A549 (cell line): ENCODE measurements around the gene ADAMTS2.

Experiments
- EP300 ChIP-seq, 2 experiments: fragments of >200 bp; sonication (Bioruptor Twin); formaldehyde crosslinking; IDR thresholded peaks; 2 replicates in 1 of 2; 3 replicates in 1 of 2; pipeline ENCODE4 v1.6.1; 2016 to 2017
- JUN ChIP-seq, 2 experiments: fragments of >200 bp; sonication (Bioruptor Twin); formaldehyde crosslinking; IDR thresholded peaks; 2 replicates in 1 of 2; 3 replicates in 1 of 2; pipeline ENCODE4 v1.6.1; 2016 to 2017
- NR3C1 ChIP-seq: fragments of >200 bp; sonication (Bioruptor Twin); formaldehyde crosslinking; IDR thresholded peaks from 3 replicates; pipeline ENCODE4 v1.6.1; 2017
- POLR2A ChIP-seq: IDR thresholded peaks from 2 replicates; pipeline ENCODE4 v1.6.1; 2012; ENCODE audit warnings: mild to moderate bottlenecking, low read length
- TP53 ChIP-seq: fragments of 250-450 bp; sonication (Bioruptor Pico); IDR thresholded peaks from 2 replicates; pipeline ENCODE4 v1.5.0; 2021; ENCODE audit warnings: mild to moderate bottlenecking, moderate library complexity
- TF ChIP-seq, protein P1 (sequence below): IDR thresholded peaks from 2 replicates; pipeline ENCODE4 v1.6.1; 2012
- TF ChIP-seq, protein P2 (sequence below): fragments of >200 bp; sonication (Bioruptor Twin); formaldehyde crosslinking; IDR thresholded peaks from 3 replicates; pipeline ENCODE4 v1.5.1; 2016
- TF ChIP-seq, protein P3 (sequence below): fragments of 200-600 bp; sonication (generic); IDR thresholded peaks from 2 replicates; pipeline ENCODE4 v1.6.1; 2016; ENCODE audit warnings: antibody characterized with exemption, mild to moderate bottlenecking, moderate library complexity
- TF ChIP-seq, protein P4 (sequence below): fragments of 150-350 bp; IDR thresholded peaks from 2 replicates; pipeline ENCODE4 v1.6.1; 2014; ENCODE audit warnings: low read depth, mild to moderate bottlenecking, low read length

DNA sequence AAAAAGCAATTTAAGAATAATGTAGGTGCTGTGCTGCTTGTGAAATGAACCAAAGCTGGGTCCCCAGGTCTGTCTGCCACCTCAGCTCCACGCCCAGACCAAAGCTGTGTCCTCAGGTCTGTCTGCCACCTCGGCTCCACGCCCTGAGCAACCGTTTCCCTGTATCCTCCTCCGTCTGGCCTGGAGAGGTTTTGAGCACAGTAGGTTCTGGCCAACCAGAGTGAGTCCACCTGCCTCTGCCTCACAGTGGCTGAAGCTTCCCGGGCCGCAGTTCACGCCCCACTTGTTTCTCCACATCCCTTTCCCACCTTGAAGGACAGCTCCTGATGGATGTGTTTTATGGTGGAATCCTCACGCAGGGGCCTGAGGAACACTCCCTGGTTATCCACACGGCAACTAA lies 120.5 kb downstream of the ADAMTS2 start:
- TF ChIP-seq, protein P1, sequence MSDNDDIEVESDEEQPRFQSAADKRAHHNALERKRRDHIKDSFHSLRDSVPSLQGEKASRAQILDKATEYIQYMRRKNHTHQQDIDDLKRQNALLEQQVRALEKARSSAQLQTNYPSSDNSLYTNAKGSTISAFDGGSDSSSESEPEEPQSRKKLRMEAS = no peak
- no peak for TF ChIP-seq TP53 (CRISPR knock-in tag)
- TF ChIP-seq, protein P2, sequence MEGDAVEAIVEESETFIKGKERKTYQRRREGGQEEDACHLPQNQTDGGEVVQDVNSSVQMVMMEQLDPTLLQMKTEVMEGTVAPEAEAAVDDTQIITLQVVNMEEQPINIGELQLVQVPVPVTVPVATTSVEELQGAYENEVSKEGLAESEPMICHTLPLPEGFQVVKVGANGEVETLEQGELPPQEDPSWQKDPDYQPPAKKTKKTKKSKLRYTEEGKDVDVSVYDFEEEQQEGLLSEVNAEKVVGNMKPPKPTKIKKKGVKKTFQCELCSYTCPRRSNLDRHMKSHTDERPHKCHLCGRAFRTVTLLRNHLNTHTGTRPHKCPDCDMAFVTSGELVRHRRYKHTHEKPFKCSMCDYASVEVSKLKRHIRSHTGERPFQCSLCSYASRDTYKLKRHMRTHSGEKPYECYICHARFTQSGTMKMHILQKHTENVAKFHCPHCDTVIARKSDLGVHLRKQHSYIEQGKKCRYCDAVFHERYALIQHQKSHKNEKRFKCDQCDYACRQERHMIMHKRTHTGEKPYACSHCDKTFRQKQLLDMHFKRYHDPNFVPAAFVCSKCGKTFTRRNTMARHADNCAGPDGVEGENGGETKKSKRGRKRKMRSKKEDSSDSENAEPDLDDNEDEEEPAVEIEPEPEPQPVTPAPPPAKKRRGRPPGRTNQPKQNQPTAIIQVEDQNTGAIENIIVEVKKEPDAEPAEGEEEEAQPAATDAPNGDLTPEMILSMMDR = no peak
- TF ChIP-seq, protein P3, sequence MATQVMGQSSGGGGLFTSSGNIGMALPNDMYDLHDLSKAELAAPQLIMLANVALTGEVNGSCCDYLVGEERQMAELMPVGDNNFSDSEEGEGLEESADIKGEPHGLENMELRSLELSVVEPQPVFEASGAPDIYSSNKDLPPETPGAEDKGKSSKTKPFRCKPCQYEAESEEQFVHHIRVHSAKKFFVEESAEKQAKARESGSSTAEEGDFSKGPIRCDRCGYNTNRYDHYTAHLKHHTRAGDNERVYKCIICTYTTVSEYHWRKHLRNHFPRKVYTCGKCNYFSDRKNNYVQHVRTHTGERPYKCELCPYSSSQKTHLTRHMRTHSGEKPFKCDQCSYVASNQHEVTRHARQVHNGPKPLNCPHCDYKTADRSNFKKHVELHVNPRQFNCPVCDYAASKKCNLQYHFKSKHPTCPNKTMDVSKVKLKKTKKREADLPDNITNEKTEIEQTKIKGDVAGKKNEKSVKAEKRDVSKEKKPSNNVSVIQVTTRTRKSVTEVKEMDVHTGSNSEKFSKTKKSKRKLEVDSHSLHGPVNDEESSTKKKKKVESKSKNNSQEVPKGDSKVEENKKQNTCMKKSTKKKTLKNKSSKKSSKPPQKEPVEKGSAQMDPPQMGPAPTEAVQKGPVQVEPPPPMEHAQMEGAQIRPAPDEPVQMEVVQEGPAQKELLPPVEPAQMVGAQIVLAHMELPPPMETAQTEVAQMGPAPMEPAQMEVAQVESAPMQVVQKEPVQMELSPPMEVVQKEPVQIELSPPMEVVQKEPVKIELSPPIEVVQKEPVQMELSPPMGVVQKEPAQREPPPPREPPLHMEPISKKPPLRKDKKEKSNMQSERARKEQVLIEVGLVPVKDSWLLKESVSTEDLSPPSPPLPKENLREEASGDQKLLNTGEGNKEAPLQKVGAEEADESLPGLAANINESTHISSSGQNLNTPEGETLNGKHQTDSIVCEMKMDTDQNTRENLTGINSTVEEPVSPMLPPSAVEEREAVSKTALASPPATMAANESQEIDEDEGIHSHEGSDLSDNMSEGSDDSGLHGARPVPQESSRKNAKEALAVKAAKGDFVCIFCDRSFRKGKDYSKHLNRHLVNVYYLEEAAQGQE = no peak
- no peak for TF ChIP-seq NR3C1
- TF ChIP-seq POLR2A = no peak
- no peak for TF ChIP-seq JUN (IDR thresholded peaks at IDR 0.05)
- no peak for TF ChIP-seq EP300 (IDR thresholded peaks at IDR 0.05)
- TF ChIP-seq, protein P4, sequence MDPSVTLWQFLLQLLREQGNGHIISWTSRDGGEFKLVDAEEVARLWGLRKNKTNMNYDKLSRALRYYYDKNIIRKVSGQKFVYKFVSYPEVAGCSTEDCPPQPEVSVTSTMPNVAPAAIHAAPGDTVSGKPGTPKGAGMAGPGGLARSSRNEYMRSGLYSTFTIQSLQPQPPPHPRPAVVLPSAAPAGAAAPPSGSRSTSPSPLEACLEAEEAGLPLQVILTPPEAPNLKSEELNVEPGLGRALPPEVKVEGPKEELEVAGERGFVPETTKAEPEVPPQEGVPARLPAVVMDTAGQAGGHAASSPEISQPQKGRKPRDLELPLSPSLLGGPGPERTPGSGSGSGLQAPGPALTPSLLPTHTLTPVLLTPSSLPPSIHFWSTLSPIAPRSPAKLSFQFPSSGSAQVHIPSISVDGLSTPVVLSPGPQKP = no peak
